GM21423 (cell line): Measurements from ENCODE around the gene MYL6B.
A peak's percentile ranks its signal among the peaks of the same experiment; 100 is the strongest.
"Not testable (repeated sequence)": the region's sequence is repeated elsewhere in the genome, so short reads cannot be mapped to it uniquely, and the experiment has no call there.

Source experiments
- ATAC-seq: cut with Tn5 transposase; IDR thresholded peaks from one replicate; pipeline ENCODE4 v1.9.1; 2021; ENCODE audit warnings: mild to moderate bottlenecking, moderate library complexity; ENCODE audit not compliant: unreplicated experiment

MYL6B gene

DNA sequence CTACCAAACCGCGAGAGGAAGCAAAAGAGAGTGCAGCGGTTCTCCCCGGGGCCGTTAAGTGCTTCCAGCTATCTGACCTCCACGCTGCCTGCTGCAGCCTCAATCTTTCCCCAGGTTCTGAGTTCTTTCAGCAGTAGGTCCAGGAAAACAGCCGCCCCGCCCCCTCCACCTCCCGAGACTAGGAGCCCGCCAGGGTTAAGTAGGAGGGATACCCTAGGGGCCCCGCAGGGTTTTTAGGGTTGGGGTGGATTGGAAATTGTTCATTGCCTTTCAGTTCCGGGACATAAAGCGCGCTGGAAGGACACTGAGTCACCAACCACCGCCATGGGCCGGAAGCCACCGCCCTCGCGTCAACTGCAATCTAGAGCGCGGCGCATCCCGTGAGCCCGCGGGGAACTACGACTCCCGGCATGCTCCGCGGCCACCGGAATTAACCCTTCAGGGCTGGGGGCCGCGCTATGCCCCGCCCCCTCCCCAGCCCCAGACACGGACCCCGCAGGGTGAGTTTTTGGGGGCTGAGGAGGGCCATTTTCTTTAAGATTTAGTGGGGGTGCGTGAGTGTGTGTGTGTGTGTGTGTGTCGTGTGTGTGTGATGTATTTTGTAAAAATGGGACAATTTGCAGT is at the start of gene MYL6B:
Gene MYL6B, plus strand, starts transcription at position 456 of the 624 bp plus-strand sequence. CDS start 1,332 bp downstream, outside the sequence.
- peak; percentile 90 for ATAC-seq

DNA sequence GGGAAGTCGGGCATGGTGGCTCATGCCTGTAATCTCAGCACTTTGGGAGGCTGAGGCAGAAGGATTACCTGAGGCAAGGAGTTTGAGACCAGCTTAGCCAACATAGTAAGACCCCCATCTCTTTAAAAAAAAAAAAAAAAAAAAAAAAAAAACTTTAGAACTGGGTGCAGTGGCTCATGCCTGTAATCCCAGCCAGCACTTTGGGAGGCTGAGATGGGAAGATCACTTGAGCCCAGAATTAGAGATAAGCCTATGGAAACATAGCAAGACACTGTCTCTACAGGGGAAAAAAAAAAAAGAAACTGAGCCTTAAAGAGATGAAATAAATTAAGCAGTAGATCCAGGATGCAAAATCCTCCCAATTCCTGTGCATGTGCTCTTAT is 49.7 kb upstream of the MYL6B start:
- ATAC-seq, result no peak

DNA sequence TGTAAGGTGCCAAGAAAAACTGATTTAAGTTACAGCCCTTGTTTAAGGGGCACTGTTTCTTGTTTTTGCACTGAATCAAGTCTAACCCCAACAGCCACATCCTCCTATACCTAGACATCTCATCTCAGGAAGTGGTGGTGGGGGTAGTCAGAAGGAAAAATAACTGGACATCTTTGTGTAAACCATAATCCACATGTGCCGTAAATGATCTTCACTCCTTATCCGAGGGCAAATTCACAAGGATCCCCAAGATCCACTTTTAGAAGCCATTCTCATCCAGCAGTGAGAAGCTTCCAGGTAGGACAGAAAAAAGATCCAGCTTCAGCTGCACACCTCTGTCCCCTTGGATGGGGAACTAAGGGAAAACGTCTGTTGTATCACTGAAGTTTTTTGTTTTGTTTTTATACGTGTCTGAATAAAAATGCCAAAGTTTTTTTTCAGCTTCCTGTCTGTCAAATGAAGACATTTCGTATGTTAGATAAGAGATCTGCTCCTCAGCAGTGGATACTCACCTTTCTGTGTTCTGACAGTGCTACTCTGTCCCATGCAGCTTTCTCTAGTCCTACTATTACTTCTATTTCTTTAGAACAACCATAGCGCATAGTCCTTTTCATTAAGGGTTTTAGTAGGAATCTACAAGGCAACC is 49.2 kb upstream of the MYL6B start:
- ATAC-seq, result no peak

DNA sequence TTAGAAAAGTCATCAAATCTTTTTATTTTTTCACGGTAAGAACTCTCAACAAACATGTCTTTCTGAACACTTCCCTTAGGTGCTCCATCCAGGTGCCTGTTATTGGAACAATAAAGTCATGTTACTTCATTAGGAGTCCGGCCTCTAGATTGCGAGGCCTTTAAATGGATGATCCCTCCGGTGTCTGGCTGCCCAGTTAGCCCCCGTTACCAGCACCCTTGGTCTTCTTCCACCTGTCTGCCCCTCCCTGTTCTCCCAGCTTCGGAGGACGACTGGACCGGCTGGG is 48.6 kb upstream of the MYL6B start:
- no peak for ATAC-seq

DNA sequence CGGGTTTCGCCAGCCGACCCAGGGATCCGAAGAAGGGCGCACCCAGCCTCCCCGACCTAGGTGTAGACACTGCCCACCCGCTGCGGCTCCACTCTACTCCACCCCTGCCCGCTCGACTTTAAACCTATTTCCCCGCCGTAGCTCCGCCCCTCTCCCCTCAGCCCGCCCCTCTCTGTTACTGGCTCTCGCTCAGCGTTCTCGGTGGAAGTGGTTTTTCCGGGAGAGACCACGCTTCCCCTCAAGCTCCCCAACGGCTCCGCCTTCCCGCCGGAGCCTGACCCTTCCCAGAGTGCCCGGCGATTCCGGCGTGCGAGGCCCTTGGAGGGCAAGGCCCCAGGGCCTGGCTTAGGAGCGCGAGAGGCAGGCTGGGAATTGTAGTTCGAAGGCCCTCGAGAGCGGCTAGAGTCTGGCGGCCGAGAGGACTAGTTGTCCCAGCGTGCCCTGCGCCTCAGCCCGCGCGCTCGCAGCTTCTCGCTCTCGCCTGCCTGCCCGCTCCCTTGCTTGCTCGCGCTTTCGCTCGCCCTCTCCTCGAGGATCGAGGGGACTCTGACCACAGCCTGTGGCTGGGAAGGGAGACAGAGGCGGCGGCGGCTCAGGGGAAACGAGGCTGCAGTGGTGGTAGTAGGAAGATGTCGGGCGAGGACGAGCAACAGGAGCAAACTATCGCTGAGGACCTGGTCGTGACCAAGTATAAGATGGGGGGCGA is 48.1 kb upstream of the MYL6B start, which contains the start of gene PA2G4:
Gene PA2G4, plus strand, starts transcription at position 451 of the 706 bp plus-strand sequence. Its CDS starts 179 bp downstream, at position 630.
- peak; percentile 91 for ATAC-seq

DNA sequence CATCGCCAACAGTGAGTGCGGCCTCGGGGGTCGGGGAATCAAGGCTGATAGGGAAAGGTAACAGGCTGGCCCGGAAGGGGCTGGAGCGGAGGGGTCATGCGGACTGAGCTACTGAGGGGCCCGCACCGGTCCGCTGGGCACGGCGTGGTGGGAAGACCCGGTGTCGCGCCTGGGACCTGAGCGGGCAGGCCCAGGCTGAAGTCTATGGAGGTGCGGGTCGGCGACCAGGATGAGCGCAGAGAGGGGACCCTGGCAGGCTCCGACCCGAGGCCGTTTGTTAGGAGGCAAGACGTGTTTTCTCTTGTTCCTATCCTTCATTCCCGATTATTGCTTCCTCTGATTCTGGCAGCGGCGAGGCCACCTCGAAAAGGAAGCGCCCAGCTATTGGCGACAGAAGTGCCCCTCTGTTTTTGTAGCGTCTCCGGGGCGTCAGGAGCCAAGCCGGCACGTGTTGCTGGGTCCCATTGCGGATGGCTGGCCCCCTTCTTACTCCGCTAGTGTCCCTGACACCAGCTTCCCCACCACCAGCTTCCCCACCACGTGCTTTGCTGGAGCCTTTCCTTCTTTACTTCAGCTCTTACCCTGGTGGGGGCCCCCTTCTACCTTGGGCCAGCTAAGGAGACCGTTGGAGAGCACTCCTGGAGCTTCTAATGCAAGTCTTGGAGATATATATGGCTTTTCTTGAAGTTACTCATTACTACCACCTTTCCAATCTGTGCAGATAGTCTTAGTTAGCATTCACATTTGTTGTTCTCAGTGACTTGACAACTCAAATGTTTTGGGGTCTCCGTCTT is 47.4 kb upstream of the MYL6B start:
- peak; percentile 7 for ATAC-seq

DNA sequence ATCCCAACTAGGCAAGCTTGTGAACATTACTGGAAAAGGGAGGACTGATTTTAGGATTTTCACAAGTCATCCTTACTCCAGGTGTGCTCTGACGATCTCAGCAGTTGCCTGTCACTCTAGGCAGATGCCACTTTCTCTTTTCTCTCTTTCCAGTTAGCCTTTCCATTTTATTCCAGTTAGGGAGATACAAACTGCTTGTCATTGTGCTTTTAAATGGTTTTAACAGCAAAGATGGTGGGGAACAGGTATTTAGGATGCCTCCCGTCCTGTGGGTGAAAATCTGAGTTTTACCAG is 46.8 kb upstream of the MYL6B start:
- no peak for ATAC-seq

DNA sequence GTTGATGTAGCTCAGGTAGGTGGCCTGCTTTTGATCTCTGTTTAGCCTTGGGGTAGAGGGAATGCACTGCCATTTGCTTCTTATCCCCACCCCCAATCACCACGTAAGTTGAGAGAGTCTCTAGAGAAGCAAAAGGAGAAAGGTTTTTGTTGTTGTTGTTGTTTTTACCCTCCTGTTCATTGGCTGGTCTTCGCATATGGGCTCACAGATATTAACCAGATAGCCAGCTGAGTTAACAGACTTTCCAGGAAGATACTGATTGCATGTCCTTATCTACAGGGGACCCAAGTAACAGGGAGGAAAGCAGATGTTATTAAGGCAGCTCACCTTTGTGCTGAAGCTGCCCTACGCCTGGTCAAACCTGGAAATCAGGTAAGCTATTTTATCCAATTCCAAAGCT is 45.1 kb upstream of the MYL6B start:
- ATAC-seq, result no peak

DNA sequence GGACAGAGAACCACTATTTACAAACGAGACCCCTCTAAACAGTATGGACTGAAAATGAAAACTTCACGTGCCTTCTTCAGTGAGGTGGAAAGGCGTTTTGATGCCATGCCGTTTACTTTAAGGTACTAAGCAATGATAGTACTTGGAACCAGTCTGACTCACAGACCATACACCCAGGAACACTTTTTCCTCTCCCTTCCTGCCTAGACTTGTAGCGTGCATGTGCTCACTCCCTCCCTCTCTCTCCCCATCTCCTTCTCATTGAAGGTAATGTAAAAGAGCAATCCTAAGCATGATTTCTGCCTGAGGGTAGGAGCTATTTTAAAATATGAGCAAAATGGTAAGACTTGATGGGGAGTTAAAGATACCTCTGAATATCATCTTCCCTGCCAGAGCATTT is 41.8 kb upstream of the MYL6B start:
- no peak for ATAC-seq

DNA sequence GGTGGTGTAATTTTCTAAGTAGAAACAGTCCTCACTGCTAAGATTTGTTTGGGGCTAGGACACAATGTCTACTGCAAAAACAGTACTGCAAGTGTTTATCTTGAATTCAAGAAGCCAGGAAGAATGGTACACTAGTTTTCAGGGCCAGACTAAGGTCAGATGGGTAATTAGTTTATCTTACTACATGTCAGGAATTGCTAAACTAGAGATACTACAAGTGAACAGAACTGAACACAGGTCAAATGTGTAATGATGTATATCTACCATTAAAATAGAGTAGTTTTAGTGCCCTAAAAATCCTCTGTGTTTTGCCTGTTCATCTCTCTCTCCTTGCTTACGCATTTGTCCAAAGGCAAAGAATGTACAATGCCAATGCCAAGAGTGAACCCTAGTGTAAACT is 38.3 kb upstream of the MYL6B start:
- ATAC-seq, result no peak

DNA sequence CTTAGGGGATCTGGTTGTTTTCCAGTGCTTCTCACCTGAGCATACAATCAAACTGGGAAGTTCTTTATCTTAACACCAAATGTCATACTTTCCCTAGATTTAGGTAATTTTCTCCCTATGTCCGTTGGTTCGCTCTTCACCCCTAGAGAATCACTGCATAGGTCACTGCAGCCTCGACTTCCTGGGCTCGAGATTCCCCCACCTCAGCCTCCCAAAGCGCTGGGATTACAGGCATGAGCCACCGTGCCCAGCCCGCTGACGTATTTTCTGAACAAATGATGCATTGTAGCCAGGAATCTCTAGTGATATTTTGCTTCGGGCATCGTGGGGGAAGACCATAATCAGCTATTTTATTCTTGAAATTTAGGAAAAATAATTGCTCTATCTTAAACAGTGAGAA is 37.1 kb upstream of the MYL6B start:
- no peak for ATAC-seq

DNA sequence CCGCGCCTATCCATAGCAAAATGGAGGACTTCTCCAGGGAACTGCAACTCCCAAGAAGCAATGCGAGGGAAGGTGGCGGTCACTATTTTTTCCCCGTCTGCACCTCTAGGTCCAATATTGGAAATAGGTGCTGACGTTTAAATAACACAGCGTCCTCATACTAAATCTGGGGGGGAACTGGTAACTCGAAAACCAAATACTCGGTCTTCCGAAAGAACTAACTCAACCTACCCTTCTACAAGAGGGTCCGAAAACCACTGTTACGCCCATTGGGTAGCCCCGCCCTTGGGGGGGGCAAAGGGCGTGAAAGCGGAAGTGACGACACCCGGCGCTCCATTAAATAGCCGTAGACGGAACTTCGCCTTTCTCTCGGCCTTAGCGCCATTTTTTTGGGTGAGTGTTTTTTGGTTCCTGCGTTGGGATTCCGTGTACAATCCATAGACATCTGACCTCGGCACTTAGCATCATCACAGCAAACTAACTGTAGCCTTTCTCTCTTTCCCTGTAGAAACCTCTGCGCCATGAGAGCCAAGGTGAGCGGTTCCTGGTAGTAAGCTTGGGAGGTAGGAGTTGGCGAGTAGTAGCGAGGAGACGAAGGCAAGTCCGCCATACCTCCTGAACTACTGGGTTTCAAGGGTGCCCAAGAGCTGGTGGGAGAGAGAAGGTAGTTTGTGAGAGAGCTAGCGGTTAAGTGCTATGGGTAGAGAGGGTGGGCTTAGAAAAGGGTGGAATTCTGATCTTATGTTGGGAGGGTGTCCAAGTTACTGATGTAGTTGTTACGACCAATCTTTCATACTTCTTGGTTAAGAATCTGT is 35.9 kb upstream of the MYL6B start, which contains the start of gene RPL41:
Gene RPL41, plus strand, starts transcription at position 367 of the 815 bp plus-strand sequence.
- ATAC-seq, result peak; percentile 36

DNA sequence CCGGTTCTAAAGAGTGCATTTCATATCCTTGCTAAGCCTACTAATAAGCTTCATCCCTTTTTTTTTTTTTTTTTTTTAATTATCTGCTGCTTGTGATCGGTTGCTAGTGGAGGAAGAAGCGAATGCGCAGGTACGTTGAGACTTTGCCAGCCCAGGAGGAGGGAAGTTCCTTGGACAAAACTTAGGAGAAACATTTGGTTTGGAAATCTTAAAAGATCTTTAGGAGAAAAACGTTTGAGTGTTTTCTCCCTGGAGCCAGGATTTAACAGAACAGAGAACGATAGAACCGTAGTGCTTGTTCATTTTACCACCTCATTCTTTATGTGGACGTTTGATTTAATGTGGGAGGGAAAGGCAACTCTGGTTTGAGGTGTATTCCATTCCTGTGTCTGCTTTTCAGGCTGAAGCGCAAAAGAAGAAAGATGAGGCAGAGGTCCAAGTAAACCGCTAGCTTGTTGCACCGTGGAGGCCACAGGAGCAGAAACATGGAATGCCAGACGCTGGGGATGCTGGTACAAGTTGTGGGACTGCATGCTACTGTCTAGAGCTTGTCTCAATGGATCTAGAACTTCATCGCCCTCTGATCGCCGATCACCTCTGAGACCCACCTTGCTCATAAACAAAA is 35.2 kb upstream of the MYL6B start:
- not testable (repeated sequence) for ATAC-seq

DNA sequence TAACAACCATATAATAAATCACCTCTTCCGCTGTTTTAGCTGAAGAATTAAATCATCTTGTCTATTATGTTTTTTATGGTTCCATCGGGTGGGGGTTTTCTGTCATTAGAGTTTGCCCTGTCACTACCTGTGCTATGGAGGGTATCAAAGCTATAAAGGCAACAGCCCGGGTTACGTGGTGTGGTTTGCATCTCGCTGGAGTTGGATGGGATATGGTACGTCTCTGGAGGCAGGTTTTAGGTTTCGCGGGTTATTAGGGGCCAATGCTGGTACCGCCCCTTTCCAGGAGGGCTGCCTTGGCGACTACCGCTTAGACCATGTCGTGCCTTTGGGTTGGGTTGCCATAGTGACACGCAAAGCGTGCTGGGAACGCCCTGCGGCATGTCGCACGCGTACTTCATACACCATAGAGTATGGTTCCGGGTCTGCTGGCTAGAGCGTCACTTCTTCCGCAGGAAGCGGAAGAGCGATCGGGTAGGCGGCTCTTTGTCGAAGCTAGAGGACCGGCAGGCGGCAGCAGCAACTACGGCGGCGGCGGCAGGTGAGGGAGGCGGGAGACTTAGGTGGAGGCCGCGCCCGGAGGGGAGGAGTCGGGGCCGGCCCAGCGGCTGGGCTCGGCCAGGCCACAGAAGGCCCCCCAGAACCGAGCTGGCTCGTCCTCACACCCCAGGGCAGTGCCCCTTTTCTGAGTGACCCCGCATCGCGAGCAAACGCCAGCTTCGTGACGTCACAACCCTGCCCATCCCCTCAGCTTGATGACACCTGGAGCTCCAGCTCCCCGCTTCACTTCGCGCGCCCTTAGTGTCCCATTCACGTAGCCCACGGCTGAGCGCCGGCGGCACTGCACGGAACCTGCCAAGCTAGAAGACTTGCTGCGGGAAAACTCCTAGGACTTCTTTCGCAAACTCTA is 34.4 kb upstream of the MYL6B start, which contains the start of gene ZC3H10:
Gene ZC3H10, plus strand, starts transcription at position 489 of the 910 bp plus-strand sequence. CDS start 2,297 bp downstream, outside the sequence.
- peak; percentile 83 for ATAC-seq

DNA sequence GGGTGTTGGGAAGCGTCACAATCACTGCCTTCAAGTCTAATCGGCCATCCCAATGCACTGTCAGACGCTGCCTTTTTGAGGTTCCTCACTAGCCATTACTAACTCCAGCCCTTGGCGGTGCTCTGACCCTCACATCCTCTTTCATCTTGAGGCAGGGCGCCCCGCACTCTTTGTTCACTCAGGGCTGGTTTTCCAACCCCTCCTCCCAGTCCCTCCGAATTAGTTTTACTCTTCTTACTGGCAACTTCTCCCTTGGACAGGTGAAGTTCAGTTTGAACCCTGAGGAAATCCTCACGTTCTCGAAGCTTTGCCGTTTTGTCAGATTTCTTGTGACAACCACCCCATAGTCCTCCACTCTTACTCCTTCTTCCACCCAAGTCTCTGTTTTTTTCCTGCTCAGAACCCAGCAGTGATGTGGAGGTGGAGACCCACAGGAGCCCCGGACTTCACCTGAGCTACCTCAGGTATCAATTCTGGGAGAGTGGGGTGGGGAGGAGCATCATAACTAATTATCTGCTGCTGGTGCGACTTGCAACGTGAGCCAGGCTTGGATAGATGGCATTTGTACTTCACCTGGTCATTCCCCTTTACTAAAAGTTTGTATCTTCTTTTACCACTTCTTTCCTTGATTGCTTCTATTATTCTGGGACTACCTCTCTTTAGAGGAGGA is 33.6 kb upstream of the MYL6B start:
- peak; percentile 1 for ATAC-seq

DNA sequence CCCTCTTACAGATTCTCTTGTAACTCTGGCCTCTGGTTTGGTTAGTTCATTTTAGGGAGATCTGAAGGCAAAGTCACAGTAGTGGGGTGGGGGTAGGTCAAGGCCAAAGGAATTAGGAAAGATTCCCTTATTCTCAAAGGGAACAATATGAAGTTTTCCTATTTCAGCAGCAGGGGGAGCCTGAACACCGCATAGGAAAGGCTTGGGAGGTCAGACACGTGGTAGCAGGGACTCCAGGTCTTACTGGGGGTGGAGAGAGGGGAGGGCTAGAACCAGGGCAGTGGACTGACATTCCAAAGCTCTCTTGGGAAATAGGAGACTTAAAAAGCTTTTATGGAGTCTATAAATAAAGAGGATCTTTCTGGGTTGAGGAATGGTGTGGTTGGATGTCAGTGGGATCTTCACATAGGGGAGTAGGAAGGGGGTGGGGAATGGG is 33.0 kb upstream of the MYL6B start:
- no peak for ATAC-seq

DNA sequence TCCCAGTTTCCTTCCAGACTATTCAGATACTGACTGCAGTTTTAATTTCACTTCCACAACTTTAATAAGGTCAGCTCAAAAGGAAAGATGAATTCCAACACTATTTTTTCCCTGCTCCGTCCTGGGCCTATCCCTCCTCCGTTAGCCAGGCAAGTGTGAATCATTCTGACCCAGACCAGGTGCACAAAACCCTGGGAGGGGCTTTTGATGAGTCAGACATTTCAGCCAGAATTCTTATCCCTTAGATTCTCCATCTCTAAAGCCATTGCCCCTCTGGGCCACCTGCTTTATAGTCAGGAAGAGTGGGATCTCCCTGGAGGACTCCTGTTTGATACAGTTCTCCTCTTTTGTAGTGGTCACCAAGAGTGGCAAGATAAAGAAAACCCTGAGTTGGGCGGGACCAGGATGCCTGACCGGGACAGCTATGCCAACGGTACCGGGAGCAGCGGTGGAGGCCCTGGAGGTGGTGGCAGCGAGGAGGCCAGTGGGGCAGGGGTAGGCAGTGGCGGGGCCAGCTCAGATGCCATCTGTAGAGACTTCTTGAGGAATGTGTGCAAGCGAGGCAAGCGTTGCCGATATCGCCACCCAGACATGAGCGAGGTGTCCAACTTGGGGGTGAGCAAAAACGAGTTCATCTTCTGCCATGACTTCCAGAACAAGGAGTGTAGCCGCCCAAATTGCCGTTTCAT is 32.1 kb upstream of the MYL6B start:
- ATAC-seq, result no peak
